Activated CD8-positive, alpha-beta memory T cell treated with anti-CD3 and anti-CD28 coated beads for 36 hours (primary cell): ENCODE data around the gene TRIM67. TPM values are rescaled to one million over a fixed set of nuclear protein-coding genes. Genes with fewer than 3 reads are reported as not detected.

Experiments
- CTCF ChIA-PET: fragments of 350-600 bp; sonication (Branson Sonifier 250); formaldehyde crosslinking; loops from one replicate; lab custom pipeline; 2021; ENCODE audit warnings: antibody characterized with exemption; lab: Charles Lee
- POLR2A ChIA-PET: fragments of 350-600 bp; sonication (Branson Sonifier 250); formaldehyde crosslinking; loops from one replicate; lab custom pipeline; 2021; ENCODE audit warnings: antibody characterized with exemption; lab: Charles Lee
- total RNA-seq, 2 experiments: library from RNA; stranded (reverse); gene quantifications; one replicate each; pipeline ENCODE4 v1.2.3, GENCODE V29; 2021

TRIM67 gene
- total RNA-seq, 2 experiments from 2014 or later: not detected

GRCh38 chr1:231218078-231218477 lies 56.2 kb downstream of the TRIM67 start:
- POLR2A ChIA-PET: interaction anchor here (0.6 kb wide), 1 partner anchor 18 kb away, joined by 4 read pairs; no protein-coding TSS in a partner anchor
- CTCF ChIA-PET: no interaction called here

- POLR2A ChIA-PET: no interaction called here
- CTCF ChIA-PET: no interaction called here
Measured at GRCh38 chr1:231219422-231220401, 57.9 kb downstream of the TRIM67 start.

GRCh38 chr1:231220801-231221200 lies 58.9 kb downstream of the TRIM67 start:
- CTCF ChIA-PET: no interaction called here
- POLR2A ChIA-PET: no interaction called here

- ChIA-PET CTCF (no interaction called here), POLR2A (no interaction called here)
Measured at GRCh38 chr1:231226156-231226555, 64.3 kb downstream of the TRIM67 start.

- ChIA-PET POLR2A (no interaction called here), CTCF (no interaction called here)
Measured at GRCh38 chr1:231231511-231231910, 69.7 kb downstream of the TRIM67 start.

- POLR2A ChIA-PET: no interaction called here
Measured at GRCh38 chr1:231232870-231233734, 71.2 kb downstream of the TRIM67 start.

GRCh38 chr1:231233735-231234417 lies 72.0 kb downstream of the TRIM67 start:
- ChIA-PET CTCF (no interaction called here), POLR2A (no interaction called here)

More at GRCh38 chr1:231232870-231233734, 71.2 kb downstream of the TRIM67 start:
- CTCF ChIA-PET: no interaction called here

- ChIA-PET CTCF (no interaction called here), POLR2A (no interaction called here)
Measured at GRCh38 chr1:231234506-231234905, 72.6 kb downstream of the TRIM67 start.

GRCh38 chr1:231235526-231236207 lies 73.8 kb downstream of the TRIM67 start:
- CTCF ChIA-PET: no interaction called here
- POLR2A ChIA-PET: interaction anchor here (0.7 kb wide), 1 partner anchor 17 kb away, joined by 4 read pairs; no protein-coding TSS in a partner anchor

- CTCF ChIA-PET: no interaction called here
- POLR2A ChIA-PET: no interaction called here
Measured at GRCh38 chr1:231236208-231236591, 74.3 kb downstream of the TRIM67 start.

GRCh38 chr1:231236938-231237337 lies 75.1 kb downstream of the TRIM67 start:
- CTCF ChIA-PET: no interaction called here
- POLR2A ChIA-PET: no interaction called here

GRCh38 chr1:231238298-231238697 lies 76.4 kb downstream of the TRIM67 start:
- POLR2A ChIA-PET: no interaction called here
- CTCF ChIA-PET: no interaction called here

GRCh38 chr1:231240531-231240882 lies 78.6 kb downstream of the TRIM67 start:
- POLR2A ChIA-PET: interaction anchor here (1.2 kb wide), 1 partner anchor 261 kb away, joined by 3 read pairs; the partner anchor contains the start of genes ARV1 and TTC13

GRCh38 chr1:231240883-231241735 lies 79.3 kb downstream of the TRIM67 start, which contains the start of gene GNPAT:
Gene GNPAT, plus strand, starts transcription at chr1:231241212. Its CDS starts 167 bp downstream, at chr1:231241379.
- CTCF ChIA-PET: interaction anchor here (0.9 kb wide), 1 partner anchor 13 kb away, joined by 4 read pairs; no protein-coding TSS in a partner anchor
- POLR2A ChIA-PET: interaction anchor here (0.9 to 1.2 kb wide), 3 partner anchors 38 to 262 kb away, joined by 3 read pairs; partner anchors contain the start of genes ARV1, SPRTN and TTC13

More at GRCh38 chr1:231240531-231240882, 78.6 kb downstream of the TRIM67 start:
- CTCF ChIA-PET: no interaction called here

- POLR2A ChIA-PET: interaction anchor here (0.9 to 1.2 kb wide), 3 partner anchors 38 to 263 kb away, joined by 3 read pairs; partner anchors contain the start of genes ARV1, SPRTN and TTC13
- CTCF ChIA-PET: interaction anchor here (0.9 kb wide), 1 partner anchor 14 kb away, joined by 4 read pairs; no protein-coding TSS in a partner anchor
Measured at GRCh38 chr1:231241750-231242149, 79.9 kb downstream of the TRIM67 start.

- CTCF ChIA-PET: no interaction called here
- POLR2A ChIA-PET: no interaction called here
Measured at GRCh38 chr1:231242516-231243198, 80.8 kb downstream of the TRIM67 start.

- POLR2A ChIA-PET: no interaction called here
- CTCF ChIA-PET: no interaction called here
Measured at GRCh38 chr1:231248778-231249177, 86.9 kb downstream of the TRIM67 start.
